ENCODE data around the gene PRR7.

The PRR7 gene

DNA sequence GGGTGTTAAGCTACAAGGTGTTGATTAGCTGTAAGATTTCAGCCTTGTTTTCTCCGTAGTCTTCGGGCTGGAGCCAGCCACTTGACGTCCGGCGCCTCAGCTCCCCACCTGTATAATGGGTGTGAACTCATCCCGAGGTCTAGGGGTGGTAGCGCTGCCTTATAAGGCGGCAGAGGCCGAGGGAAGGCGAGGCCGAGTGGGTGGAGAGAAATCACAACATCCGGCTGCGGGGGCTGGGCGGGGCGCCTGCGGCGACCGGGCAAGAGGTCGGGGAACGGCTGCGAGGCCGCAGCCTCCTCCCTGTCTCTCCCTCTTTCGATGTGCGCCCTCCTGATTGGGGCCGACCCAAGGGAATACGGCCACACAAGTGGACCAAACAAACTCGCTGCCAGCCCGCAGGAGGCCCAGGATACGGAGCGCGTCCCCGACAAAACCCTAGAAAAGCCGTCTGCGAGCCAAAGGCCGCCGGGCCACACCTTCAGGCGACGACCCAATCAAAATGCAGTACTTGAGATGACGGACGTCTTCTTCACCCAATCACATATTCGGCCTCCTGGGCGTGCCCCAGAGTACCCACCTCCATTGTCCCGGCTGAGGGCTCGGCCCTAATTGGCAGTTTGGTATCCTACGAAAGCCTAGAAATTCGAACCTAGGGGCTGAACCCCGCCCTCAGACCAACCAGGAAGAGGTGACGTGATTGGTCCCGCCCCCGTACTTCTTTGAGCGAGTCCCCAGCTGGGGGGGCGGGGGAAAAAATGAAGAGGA lies 20.6 kb upstream of the PRR7 start:
- Histone ChIP-seq H3K9me2 (replicated peaks; ENCODE audit: control insufficient read depth, low read length) (no peaks in the 10 kb centered on the region), H3F3A (ENCODE audit: control insufficient read depth, insufficient read depth) (peaks cover 19% of the 10 kb centered on the region), H3K27ac (ENCODE audit: low read depth, low read length) (peak overlapping the region; percentile 56), H3K36me3 (ENCODE audit: control insufficient read depth, low read length) (peaks cover 32% of the 10 kb centered on the region), H3K4me3 (ENCODE audit: low read length) (peak overlapping the region; percentile 87), H3K27me3 (ENCODE audit: control insufficient read depth, low read length) (no peaks in the 10 kb centered on the region), H3K4me1 (ENCODE audit: control insufficient read depth, low read length) (peaks cover 44% of the 10 kb centered on the region), H3K79me2 (ENCODE audit: control insufficient read depth, low read length) (peaks cover 40% of the 10 kb centered on the region), H3K9me3 (ENCODE audit: control insufficient read depth, insufficient read depth, low read length) (no peaks in the 10 kb centered on the region), H4K20me1 (ENCODE audit: control insufficient read depth, insufficient read depth, low read depth, low read length) (no peaks in the 10 kb centered on the region), H3K4me2 (ENCODE audit: low read length) (peak overlapping the region; percentile 90)
- TF ChIP-seq, protein P1, sequence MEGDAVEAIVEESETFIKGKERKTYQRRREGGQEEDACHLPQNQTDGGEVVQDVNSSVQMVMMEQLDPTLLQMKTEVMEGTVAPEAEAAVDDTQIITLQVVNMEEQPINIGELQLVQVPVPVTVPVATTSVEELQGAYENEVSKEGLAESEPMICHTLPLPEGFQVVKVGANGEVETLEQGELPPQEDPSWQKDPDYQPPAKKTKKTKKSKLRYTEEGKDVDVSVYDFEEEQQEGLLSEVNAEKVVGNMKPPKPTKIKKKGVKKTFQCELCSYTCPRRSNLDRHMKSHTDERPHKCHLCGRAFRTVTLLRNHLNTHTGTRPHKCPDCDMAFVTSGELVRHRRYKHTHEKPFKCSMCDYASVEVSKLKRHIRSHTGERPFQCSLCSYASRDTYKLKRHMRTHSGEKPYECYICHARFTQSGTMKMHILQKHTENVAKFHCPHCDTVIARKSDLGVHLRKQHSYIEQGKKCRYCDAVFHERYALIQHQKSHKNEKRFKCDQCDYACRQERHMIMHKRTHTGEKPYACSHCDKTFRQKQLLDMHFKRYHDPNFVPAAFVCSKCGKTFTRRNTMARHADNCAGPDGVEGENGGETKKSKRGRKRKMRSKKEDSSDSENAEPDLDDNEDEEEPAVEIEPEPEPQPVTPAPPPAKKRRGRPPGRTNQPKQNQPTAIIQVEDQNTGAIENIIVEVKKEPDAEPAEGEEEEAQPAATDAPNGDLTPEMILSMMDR (IDR thresholded peaks at IDR 0.05; ENCODE audit: low read depth, low read length, poor library complexity, severe bottlenecking) = no peak

DNA sequence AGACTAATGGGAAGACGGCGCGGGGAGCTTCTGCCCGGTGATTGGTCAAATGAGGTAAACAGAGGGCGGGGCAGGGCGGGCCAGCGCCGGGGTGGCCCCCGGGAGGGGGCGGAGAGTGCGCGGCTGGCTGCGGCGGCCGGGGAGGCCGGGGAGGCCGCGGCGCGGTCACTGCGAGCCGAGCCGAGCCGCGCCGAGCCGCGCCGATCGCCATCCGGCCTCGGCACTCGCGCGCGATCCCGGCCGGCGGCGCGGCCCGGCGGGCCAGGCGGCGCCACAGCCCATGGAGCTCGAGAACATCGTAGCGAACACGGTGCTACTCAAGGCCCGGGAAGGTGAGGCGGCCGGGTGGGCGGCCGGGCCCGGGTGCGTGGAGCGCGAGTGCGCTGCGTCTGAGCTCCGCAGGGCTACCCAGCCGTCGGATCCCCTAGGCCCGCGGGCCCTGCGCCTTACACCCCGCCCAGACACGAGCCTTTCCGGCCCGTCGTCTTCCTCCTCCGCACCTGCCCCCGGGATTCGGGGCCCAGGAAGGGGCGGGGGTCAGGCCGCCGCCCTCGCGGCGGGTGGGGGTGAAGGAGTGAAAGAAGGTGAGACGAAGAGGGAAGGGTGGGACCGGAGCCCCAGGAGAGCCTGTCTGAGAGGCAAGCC lies 19.9 kb upstream of the PRR7 start, which contains the start of gene GRK6:
TSS of gene GRK6 (plus strand) at position 111 of the 645 bp plus-strand sequence. CDS start at position 281, 170 bp downstream.
- H3K9me2 ChIP-seq (replicated peaks; ENCODE audit: control insufficient read depth, low read length) = no peaks in the 10 kb centered on the region
- peak within 1 kb of the TSS; percentile 87 for H3K4me3 ChIP-seq (ENCODE audit: low read length)
- H3K9me3 ChIP-seq (ENCODE audit: control insufficient read depth, insufficient read depth, low read length) = no peaks in the 10 kb centered on the region
- H3K36me3 ChIP-seq (ENCODE audit: control insufficient read depth, low read length) = peaks cover 33% of the 10 kb centered on the region
- peak within 1 kb of the TSS; percentile 90 for H3K4me2 ChIP-seq (ENCODE audit: low read length)
- H3K79me2 ChIP-seq (ENCODE audit: control insufficient read depth, low read length) = peaks cover 40% of the 10 kb centered on the region
- no peaks in the 10 kb centered on the region for H3K27me3 ChIP-seq (ENCODE audit: control insufficient read depth, low read length)
- H4K20me1 ChIP-seq (ENCODE audit: control insufficient read depth, insufficient read depth, low read depth, low read length) = no peaks in the 10 kb centered on the region
- TF ChIP-seq, protein P1 (IDR thresholded peaks at IDR 0.05; ENCODE audit: low read depth, low read length, poor library complexity, severe bottlenecking) = no peak
- no peak for TF ChIP-seq EZH2phosphoT487 (IDR thresholded peaks at IDR 0.05; ENCODE audit: borderline replicate concordance, low read length)
- peaks cover 51% of the 10 kb centered on the region for H3K4me1 ChIP-seq (ENCODE audit: control insufficient read depth, low read length)
- H3K27ac ChIP-seq (ENCODE audit: low read depth, low read length) = peak within 1 kb of the TSS; percentile 94
- H3F3A ChIP-seq (ENCODE audit: control insufficient read depth, insufficient read depth) = peaks cover 23% of the 10 kb centered on the region

DNA sequence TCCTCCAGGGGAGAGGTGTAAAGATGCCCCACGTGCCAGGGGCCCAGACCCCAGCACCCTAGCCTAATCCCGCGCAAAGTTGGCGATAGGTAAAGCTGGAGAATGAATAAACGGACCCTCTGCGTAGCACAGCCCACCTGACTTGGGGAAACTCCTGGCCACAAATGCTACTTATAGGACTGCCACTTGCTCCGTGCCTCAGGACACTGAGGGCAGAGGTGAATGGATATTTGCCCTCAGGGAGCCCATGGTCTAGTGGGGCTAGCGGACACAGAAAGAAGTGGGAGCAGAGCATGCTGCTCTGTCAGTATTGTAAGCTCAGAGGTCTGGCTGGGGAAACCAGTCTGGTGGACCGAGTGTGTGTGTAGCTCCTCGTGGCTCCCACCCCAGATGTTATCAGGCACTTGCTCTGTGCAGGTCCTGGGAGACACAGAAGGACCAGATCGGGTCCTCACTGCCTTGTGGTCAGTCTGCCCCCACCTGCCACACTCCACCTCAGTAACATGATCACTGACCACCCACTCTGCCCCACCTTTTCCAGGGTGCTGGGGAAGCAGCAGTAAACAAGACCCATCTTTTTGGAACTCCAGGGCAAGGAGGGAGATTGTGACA lies 19.3 kb upstream of the PRR7 start:
- no peaks in the 10 kb centered on the region for H3K9me3 ChIP-seq (ENCODE audit: control insufficient read depth, insufficient read depth, low read length)
- H3K4me2 ChIP-seq (ENCODE audit: low read length) = peak overlapping the region; percentile 90
- peaks cover 57% of the 10 kb centered on the region for H3K4me1 ChIP-seq (ENCODE audit: control insufficient read depth, low read length)
- TF ChIP-seq, protein P1 (IDR thresholded peaks at IDR 0.05; ENCODE audit: low read depth, low read length, poor library complexity, severe bottlenecking) = no peak
- no peak for TF ChIP-seq EZH2phosphoT487 (IDR thresholded peaks at IDR 0.05; ENCODE audit: borderline replicate concordance, low read length)
- no peaks in the 10 kb centered on the region for H3K27me3 ChIP-seq (ENCODE audit: control insufficient read depth, low read length)
- peak overlapping the region; percentile 94 for H3K27ac ChIP-seq (ENCODE audit: low read depth, low read length)
- H3K79me2 ChIP-seq (ENCODE audit: control insufficient read depth, low read length) = peaks cover 46% of the 10 kb centered on the region
- peaks cover 2% of the 10 kb centered on the region; the same call in 1 of the 2 replicates for H4K20me1 ChIP-seq (ENCODE audit: control insufficient read depth, insufficient read depth, low read depth, low read length)
- peaks cover 26% of the 10 kb centered on the region for H3F3A ChIP-seq (ENCODE audit: control insufficient read depth, insufficient read depth)
- peaks cover 39% of the 10 kb centered on the region for H3K36me3 ChIP-seq (ENCODE audit: control insufficient read depth, low read length)
- H3K4me3 ChIP-seq (ENCODE audit: low read length) = peak overlapping the region; percentile 77
- H3K9me2 ChIP-seq (replicated peaks; ENCODE audit: control insufficient read depth, low read length) = no peaks in the 10 kb centered on the region

Data from DOHH2 (cell line).